ENCODE data around the gene NPAS1.

The NPAS1 gene

DNA sequence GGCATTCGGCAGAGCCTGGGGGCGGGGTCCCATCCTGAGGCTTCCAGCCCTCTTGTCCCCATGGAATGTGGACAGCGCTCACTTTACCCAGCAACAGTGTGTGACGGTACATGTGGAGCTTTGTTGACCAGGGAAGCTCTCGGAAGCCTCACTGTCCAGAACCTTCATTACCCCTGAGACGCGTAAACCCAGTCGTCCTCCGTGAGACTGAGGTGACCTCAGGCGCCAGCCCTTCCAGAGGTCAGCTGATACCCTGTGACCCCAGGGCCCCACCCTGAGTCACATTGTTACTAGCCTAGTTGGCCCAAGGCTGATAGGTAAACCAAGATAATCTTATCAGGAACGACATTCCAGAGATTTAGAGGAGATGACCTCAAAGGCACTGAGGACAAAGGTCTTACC lies 39.0 kb downstream of the NPAS1 start:
- DNase-seq (ENCODE audit: extremely low read depth, low read depth): no peak
- H3K4me3 ChIP-seq (replicated peaks; ENCODE audit: low read depth, low read length): no peak overlapping the region
- TF ChIP-seq, protein P1, sequence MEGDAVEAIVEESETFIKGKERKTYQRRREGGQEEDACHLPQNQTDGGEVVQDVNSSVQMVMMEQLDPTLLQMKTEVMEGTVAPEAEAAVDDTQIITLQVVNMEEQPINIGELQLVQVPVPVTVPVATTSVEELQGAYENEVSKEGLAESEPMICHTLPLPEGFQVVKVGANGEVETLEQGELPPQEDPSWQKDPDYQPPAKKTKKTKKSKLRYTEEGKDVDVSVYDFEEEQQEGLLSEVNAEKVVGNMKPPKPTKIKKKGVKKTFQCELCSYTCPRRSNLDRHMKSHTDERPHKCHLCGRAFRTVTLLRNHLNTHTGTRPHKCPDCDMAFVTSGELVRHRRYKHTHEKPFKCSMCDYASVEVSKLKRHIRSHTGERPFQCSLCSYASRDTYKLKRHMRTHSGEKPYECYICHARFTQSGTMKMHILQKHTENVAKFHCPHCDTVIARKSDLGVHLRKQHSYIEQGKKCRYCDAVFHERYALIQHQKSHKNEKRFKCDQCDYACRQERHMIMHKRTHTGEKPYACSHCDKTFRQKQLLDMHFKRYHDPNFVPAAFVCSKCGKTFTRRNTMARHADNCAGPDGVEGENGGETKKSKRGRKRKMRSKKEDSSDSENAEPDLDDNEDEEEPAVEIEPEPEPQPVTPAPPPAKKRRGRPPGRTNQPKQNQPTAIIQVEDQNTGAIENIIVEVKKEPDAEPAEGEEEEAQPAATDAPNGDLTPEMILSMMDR (IDR thresholded peaks at IDR 0.05; ENCODE audit: low read depth, low read length, missing control alignments): no peak

DNA sequence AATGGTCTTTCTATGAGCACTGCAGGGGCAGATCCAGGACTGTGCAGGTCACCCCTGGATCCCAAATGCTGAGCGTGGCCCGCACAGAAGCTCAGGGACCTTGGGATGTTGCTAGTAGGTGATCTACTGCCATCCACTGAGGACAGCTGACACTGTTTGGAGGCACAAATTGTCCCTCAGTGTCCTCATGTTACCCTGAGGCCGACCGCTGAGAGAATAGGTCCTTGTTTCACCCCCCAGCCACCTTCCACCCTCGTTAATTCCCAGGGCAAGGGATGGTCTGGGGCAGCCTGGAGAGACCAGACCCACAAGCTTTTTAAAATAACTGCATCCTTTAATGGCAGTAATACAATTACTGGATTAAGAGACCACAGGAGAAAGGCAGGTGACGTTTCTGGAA lies 44.2 kb downstream of the NPAS1 start:
- H3K4me3 ChIP-seq (replicated peaks; ENCODE audit: low read depth, low read length): no peak overlapping the region
- no peak for DNase-seq (ENCODE audit: extremely low read depth, low read depth)
- TF ChIP-seq, protein P1 (IDR thresholded peaks at IDR 0.05; ENCODE audit: low read depth, low read length, missing control alignments): no peak

DNA sequence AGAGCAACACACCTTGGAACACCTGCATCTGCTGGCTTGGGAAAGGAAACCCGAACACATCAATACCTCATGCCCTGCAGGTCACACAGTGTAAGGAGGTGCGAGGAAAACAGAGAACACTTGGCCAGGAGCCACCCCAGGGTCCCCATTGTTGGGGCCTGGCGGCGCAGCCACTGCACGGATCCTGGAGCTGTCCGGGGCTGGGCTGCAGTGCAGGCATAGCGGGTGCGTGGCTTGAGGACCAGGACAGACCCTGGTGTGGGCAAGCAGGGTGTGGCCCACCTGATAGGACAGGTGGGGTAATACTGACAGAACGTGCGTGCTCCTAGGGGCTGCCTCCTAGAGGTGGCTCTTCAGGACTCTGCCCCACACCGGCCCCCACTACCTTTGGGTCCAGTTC lies 45.6 kb downstream of the NPAS1 start:
- no peak for DNase-seq (ENCODE audit: extremely low read depth, low read depth)
- no peak overlapping the region for H3K4me3 ChIP-seq (replicated peaks; ENCODE audit: low read depth, low read length)
- TF ChIP-seq, protein P1 (IDR thresholded peaks at IDR 0.05; ENCODE audit: low read depth, low read length, missing control alignments): no peak

DNA sequence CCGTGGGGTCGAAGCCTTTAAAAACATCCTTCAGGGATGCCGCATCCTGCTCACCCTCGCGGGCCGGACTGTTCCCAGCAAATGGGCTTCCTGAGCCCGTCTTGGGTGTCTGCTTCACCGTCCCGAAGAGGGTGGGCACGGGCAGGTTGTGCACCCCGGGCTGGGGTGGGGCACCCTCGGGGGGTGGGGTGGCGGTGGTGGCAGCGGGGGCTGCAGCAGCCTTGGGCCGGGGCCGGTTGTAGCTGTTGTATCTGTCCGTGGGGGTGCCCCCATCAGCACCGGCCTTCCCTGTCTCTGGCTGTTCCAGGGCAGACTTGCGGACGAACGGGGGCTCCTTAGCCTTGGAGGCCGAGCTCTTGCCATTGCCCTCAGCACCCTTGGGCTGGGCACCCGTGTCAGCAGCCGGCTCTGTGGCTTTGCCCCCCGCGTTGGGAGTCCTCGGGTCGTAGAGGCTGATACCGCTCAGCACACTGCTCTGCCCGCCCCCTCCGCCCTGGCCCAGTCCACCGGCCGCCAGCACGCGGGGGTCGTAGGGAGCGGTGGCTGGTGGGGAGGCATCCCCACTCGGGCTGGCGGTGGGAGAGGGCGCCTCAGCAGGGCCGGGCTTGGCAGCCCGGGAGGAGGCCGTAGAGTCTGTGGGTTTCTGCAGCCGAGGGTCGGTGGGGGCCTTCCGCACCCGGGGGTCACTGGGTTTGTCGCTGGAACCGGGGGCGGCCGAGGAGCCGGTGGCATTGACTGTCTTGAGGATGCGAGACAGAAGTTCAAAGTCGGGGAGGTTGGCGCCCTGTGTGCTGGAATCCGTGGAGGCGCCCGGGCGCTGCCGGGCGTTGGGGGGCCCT lies 47.0 kb downstream of the NPAS1 start:
- H3K4me3 ChIP-seq (replicated peaks; ENCODE audit: low read depth, low read length): no peak overlapping the region
- no peak for DNase-seq (ENCODE audit: extremely low read depth, low read depth)
- TF ChIP-seq, protein P1 (IDR thresholded peaks at IDR 0.05; ENCODE audit: low read depth, low read length, missing control alignments): no peak

DNA sequence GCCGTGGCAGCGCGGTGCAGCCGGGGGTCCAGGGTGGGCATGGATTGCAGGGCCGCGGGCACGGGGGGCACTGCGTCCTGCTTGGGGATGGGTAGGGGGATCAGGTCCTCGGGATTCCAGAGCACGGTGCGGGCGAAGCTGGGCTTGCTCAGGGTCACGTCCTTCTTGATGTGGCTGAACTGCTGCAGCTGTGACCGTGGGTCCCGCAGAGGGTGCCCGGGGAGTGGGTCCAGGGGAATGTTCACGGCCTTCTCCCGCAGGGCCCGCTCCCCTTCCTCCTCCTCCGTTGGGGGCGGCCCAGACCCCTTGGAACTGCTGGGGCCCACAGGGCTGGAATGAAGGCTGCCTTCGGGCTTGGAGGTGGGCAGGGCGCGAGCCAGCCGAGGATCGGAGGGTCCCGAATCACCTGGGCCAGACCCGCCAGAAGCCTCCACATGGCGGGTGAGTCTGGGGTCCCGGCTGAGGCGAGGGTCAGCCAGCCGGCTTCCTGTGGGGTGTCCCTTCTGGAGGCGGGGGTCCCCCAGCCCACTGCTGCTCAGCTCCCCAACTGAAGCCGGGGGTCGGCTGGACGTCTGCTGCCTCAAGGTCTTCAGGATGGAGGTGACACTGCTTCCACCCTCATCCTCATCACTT lies 47.7 kb downstream of the NPAS1 start:
- H3K4me3 ChIP-seq (replicated peaks; ENCODE audit: low read depth, low read length): no peak overlapping the region
- DNase-seq (ENCODE audit: extremely low read depth, low read depth): no peak
- TF ChIP-seq, protein P1 (IDR thresholded peaks at IDR 0.05; ENCODE audit: low read depth, low read length, missing control alignments): no peak

DNA sequence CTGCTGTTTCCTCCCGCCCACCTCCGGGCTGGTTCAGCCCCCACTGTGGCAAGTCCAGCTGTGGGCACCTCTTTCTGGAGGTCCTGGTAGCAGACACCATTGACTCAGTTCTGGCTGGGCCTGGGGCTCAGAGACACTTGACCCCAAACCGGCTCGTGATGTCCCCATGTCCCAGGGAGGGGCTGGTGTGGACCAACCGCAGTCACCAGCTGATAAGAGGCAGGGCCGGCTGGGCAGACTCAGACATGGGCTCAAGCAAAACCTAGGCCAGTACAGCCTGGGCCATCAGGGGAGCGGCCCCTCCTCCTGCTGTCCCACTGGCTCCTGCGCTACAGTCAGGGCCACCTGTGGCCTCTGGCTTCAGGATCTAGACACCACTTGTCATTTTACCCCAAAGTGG lies 48.6 kb downstream of the NPAS1 start:
- TF ChIP-seq, protein P1 (IDR thresholded peaks at IDR 0.05; ENCODE audit: low read depth, low read length, missing control alignments): no peak

More for the DNA sequence above, 48.6 kb downstream of the NPAS1 start:
- no peak for DNase-seq (ENCODE audit: extremely low read depth, low read depth)
- H3K4me3 ChIP-seq (replicated peaks; ENCODE audit: low read depth, low read length): no peak overlapping the region

Measured in HFF-Myc (cell line).